IMR-90 (cell line): ENCODE results near the gene DIAPH1. TPM values are rescaled to one million over a fixed set of nuclear protein-coding genes. Genes with fewer than 3 reads are reported as not detected.

Experiments
- ATAC-seq: fragments of 200-7000 bp; cut with Tn5 transposase; 2 replicates; pipeline ENCODE4 v1.9.1; 2020; ENCODE audit warnings: low read depth, mild to moderate bottlenecking, moderate library complexity
- BruUV-seq: library from RNA; stranded (reverse); fragments of 400-500 nt; replicated peaks from 2 replicates; lab custom pipeline; 2021; lab: Mats Ljungman, UMichigan
- CTCF ChIA-PET: fragments of 300-600 bp; formaldehyde crosslinking; extraction: SDS; loops from one replicate; lab custom pipeline; 2021; ENCODE audit warnings: antibody characterized with exemption; lab: Yijun Ruan, JAX
- POLR2A ChIA-PET: fragments of 300-600 bp; sonication (Branson Sonifier 250); formaldehyde crosslinking; loops from one replicate; lab custom pipeline; 2022; ENCODE audit warnings: antibody characterized with exemption; ENCODE audit not compliant: unreplicated experiment; lab: Charles Lee
- DNase-seq: peaks from one replicate; pipeline ENCODE4 v3.0.0; 2013
- H2AFZ ChIP-seq: replicated peaks from 2 replicates; pipeline ENCODE3; 2013; ENCODE audit warnings: low read length, mild to moderate bottlenecking; ENCODE audit not compliant: poor library complexity
- H2AK5ac ChIP-seq: 2 replicates; pipeline ENCODE4 v1.6.1; 2013; ENCODE audit warnings: low read depth, low read length, inconsistent platforms
- H2AK9ac ChIP-seq: replicated peaks from 2 replicates; pipeline ENCODE3; 2013; ENCODE audit warnings: mild to moderate bottlenecking, low read depth, low read length, moderate library complexity; ENCODE audit not compliant: poor library complexity
- H2BK120ac ChIP-seq: 2 replicates; pipeline ENCODE4 v1.6.1; 2013; ENCODE audit warnings: low read depth, low read length, inconsistent platforms
- H2BK15ac ChIP-seq: 3 replicates; pipeline ENCODE4 v1.6.1; 2013; ENCODE audit warnings: low read depth, low read length, inconsistent platforms
- H2BK20ac ChIP-seq: 2 replicates; pipeline ENCODE4 v1.6.1; 2013; ENCODE audit warnings: low read depth, mild to moderate bottlenecking, inconsistent platforms, low read length, moderate library complexity
- H2BK5ac ChIP-seq: 2 replicates; pipeline ENCODE4 v1.6.1; 2013; ENCODE audit warnings: mild to moderate bottlenecking, low read depth, low read length, inconsistent platforms; ENCODE audit not compliant: poor library complexity, severe bottlenecking
- H3K14ac ChIP-seq: replicated peaks from 2 replicates; pipeline ENCODE4 v1.6.1; 2013; ENCODE audit warnings: low read depth, low read length, inconsistent platforms
- H3K18ac ChIP-seq: 2 replicates; pipeline ENCODE4 v1.6.1; 2013; ENCODE audit warnings: low read depth, low read length, control low read depth
- H3K23ac ChIP-seq: 2 replicates; pipeline ENCODE4 v1.6.1; 2013; ENCODE audit warnings: low read depth, low read length, inconsistent platforms
- H3K27ac ChIP-seq: 2 replicates; pipeline ENCODE4 v1.5.1; 2013; ENCODE audit warnings: mild to moderate bottlenecking, control low read depth, low read length; ENCODE audit not compliant: insufficient read depth
- H3K27me3 ChIP-seq: 2 replicates; pipeline ENCODE4 v1.6.1; 2013; ENCODE audit warnings: low read length; ENCODE audit not compliant: control insufficient read depth, insufficient read depth
- H3K36me3 ChIP-seq: 2 replicates; pipeline ENCODE4 v1.6.1; 2013; ENCODE audit warnings: low read length, mixed read lengths; ENCODE audit not compliant: control insufficient read depth, insufficient read depth
- H3K4ac ChIP-seq: 2 replicates; pipeline ENCODE4 v1.6.1; 2013; ENCODE audit warnings: low read depth, low read length, inconsistent platforms
- H3K4me1 ChIP-seq: 2 replicates; pipeline ENCODE4 v1.6.1; 2013; ENCODE audit warnings: low read length, mixed read lengths; ENCODE audit not compliant: control insufficient read depth, insufficient read depth
- H3K4me2 ChIP-seq: 2 replicates; pipeline ENCODE4 v1.6.1; 2013; ENCODE audit warnings: low read depth, mild to moderate bottlenecking, control low read depth, low read length, moderate library complexity
- H3K4me3 ChIP-seq: 2 replicates; pipeline ENCODE4 v1.5.1; 2013; ENCODE audit warnings: low read depth, mild to moderate bottlenecking, control low read depth, low read length, moderate library complexity; ENCODE audit not compliant: insufficient read depth
- H3K56ac ChIP-seq: 2 replicates; pipeline ENCODE4 v1.6.1; 2013; ENCODE audit warnings: low read length, inconsistent platforms; ENCODE audit not compliant: insufficient read depth; ENCODE audit errors: extremely low read depth
- H3K79me1 ChIP-seq, 2 experiments: 2 replicates each; pipeline ENCODE4 v1.6.1; 2013; ENCODE audit warnings: low read length in 2 of 2, inconsistent platforms in 1 of 2, low read depth in 1 of 2
- H3K9ac ChIP-seq: 2 replicates; pipeline ENCODE4 v1.6.1; 2013; ENCODE audit warnings: low read depth, low read length, control low read depth
- H3K9me1 ChIP-seq: 2 replicates; pipeline ENCODE4 v1.6.1; 2013; ENCODE audit warnings: low read length, inconsistent platforms; ENCODE audit not compliant: insufficient read depth
- H3K9me3 ChIP-seq: 2 replicates; pipeline ENCODE4 v1.6.1; 2013; ENCODE audit warnings: low read length; ENCODE audit not compliant: control insufficient read depth, insufficient read depth
- H4K20me1 ChIP-seq: 2 replicates; pipeline ENCODE4 v1.6.1; 2013; ENCODE audit warnings: low read length, inconsistent platforms; ENCODE audit not compliant: insufficient read depth
- H4K5ac ChIP-seq: 2 replicates; pipeline ENCODE4 v1.6.1; 2013; ENCODE audit warnings: mild to moderate bottlenecking, low read depth, low read length, control low read depth
- H4K8ac ChIP-seq, 2 experiments: 2 replicates each; pipeline ENCODE4 v1.6.1; 2013; ENCODE audit warnings: low read depth in 2 of 2, low read length in 2 of 2, control low read depth in 1 of 2, inconsistent platforms in 1 of 2
- H4K91ac ChIP-seq: 2 replicates; pipeline ENCODE4 v1.6.1; 2013; ENCODE audit warnings: low read depth, low read length, inconsistent platforms; ENCODE audit not compliant: insufficient read depth
- BHLHE40 ChIP-seq: fragments of 150-350 bp; IDR thresholded peaks from 2 replicates; pipeline ENCODE4 v1.6.1; 2016; ENCODE audit warnings: mild to moderate bottlenecking, low read depth, low read length
- CEBPB ChIP-seq: IDR thresholded peaks from 2 replicates; pipeline ENCODE4 v1.6.1; 2012; ENCODE audit warnings: low read depth, low read length, improper control_type of control experiment
- WGBS, 2 experiments: methylation state at CpG; one replicate each; pipeline versions ENCODE4 v1.1.5 to v1.1.7; 2013; ENCODE audit warnings: missing lambda C conversion rate in 2 of 2; ENCODE audit not compliant: insufficient read length in 1 of 2; ENCODE audit errors: extremely low coverage in 2 of 2; 5-methylcytosine and 5-hydroxymethylcytosine counted together
- dilution Hi-C: fragments of 300-500 bp; cut with HindIII; formaldehyde crosslinking; loops from one replicate; pipeline ENCODE4 v1.14.3; 2018; ENCODE audit warnings: low sequenced_read_pairs; ENCODE audit not compliant: unreplicated experiment
- in situ Hi-C: fragments of 300-500 bp; cut with MboI; formaldehyde crosslinking; loops from 3 replicates; pipeline ENCODE4 v1.14.3; 2019; ENCODE audit warnings: low sequenced_read_pairs, inconsistent platforms, mixed read lengths
- intact Hi-C: fragments of 100-400 bp; cut with micrococcal nuclease; formaldehyde crosslinking; loops from 2 replicates; pipeline ENCODE4 v1.10.0; 2022
- polyA plus RNA-seq, 3 experiments: library from polyadenylated mRNA; depleted of rRNA; stranded (reverse); fragments of >200 nt; gene quantifications; 2 replicates each; pipeline ENCODE4 v1.2.3, GENCODE V29; 2012; ENCODE audit warnings: low replicate concordance in 1 of 3
- total RNA-seq: library from RNA; depleted of rRNA; stranded (reverse); fragments of >200 nt; gene quantifications from 2 replicates; pipeline ENCODE4 v1.2.3, GENCODE V29; 2012
- TF ChIP-seq, protein P1 (sequence below): conservative IDR thresholded peaks from 2 replicates; pipeline ENCODE4 v1.5.1; 2012; ENCODE audit warnings: mild to moderate bottlenecking, low read depth, low read length, improper control_type of control experiment

DIAPH1 gene
- total and polyA plus RNA-seq, 2 of the 4 experiments (the other 2 are of a cell fraction) = 12.0 to 37.4 TPM

DNA sequence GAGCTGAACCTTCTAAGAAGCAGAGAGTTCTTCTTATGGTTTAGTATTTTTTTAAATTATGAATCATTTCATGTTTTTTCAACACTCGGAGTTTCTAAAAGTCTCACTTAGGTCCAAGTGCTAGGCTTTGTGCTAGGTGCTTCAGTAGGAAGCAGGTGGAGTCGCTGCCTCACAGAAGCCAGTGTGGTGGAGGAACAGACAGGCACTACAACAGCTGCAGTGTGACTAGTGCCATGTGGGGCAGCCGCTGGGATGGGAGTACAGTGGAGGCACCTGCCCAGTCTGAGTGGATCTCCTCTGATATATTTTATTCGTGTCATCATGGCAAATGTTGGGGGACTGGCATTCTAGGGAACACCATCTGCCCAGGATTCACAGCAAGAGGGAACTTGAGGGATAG lies 114.6 kb downstream of the DIAPH1 start:
- Histone ChIP-seq H3K9ac (no peak overlapping the region), H3K9me3 (no peaks in the 10 kb centered on the region), H2AK9ac (no peak overlapping the region), H2BK20ac (no peak overlapping the region), H2AFZ (no peak overlapping the region), H4K91ac (no peak overlapping the region), H3K4me3 (no peak overlapping the region), H3K9me1 (peaks cover 4% of the 10 kb centered on the region; the same call in 1 of the 2 replicates), H3K56ac (no peak overlapping the region), H3K4me1 (peaks cover 16% of the 10 kb centered on the region), H3K27me3 (no peaks in the 10 kb centered on the region), H3K36me3 (peaks cover 28% of the 10 kb centered on the region), H2AK5ac (no peak overlapping the region), H3K14ac (no peak overlapping the region), H3K4me2 (no peak overlapping the region), H2BK5ac (no peak overlapping the region), H4K20me1 (peaks cover 15% of the 10 kb centered on the region), H3K23ac (no peak overlapping the region), H3K4ac (no peak overlapping the region), H2BK15ac (no peak overlapping the region), H4K8ac (no peak overlapping the region), H2BK120ac (no peak overlapping the region), H3K79me1 (peaks cover 9 to 13% of the 10 kb centered on the region in 2 experiments; a peak in 3 of 4 replicates), H3K18ac (no peak overlapping the region), H3K27ac (no peak overlapping the region), H4K5ac (no peak overlapping the region)
- DNase-seq (no peak), ATAC-seq (no peak)
- intact Hi-C loops = no loop called here
- 100% methylated on average over 1 of the region's 4 CpGs; no CpG with 5 or more reads in 1 of the 2 experiments for WGBS, 2 experiments
- no TSS peak for BruUV-seq
- ChIA-PET CTCF (no interaction called here), POLR2A (no interaction called here)
- dilution Hi-C loops = no loop called here
- TF ChIP-seq, protein P1, sequence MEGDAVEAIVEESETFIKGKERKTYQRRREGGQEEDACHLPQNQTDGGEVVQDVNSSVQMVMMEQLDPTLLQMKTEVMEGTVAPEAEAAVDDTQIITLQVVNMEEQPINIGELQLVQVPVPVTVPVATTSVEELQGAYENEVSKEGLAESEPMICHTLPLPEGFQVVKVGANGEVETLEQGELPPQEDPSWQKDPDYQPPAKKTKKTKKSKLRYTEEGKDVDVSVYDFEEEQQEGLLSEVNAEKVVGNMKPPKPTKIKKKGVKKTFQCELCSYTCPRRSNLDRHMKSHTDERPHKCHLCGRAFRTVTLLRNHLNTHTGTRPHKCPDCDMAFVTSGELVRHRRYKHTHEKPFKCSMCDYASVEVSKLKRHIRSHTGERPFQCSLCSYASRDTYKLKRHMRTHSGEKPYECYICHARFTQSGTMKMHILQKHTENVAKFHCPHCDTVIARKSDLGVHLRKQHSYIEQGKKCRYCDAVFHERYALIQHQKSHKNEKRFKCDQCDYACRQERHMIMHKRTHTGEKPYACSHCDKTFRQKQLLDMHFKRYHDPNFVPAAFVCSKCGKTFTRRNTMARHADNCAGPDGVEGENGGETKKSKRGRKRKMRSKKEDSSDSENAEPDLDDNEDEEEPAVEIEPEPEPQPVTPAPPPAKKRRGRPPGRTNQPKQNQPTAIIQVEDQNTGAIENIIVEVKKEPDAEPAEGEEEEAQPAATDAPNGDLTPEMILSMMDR = no peak
- TF ChIP-seq BHLHE40 = no peak
- no peak for TF ChIP-seq CEBPB
- in situ Hi-C loops = no loop called here
